ENCODE measurements around the gene DPP10.
"Not testable (repeated sequence)": the region's sequence is repeated elsewhere in the genome, so short reads cannot be mapped to it uniquely, and the experiment has no call there.

DPP10 gene

DNA sequence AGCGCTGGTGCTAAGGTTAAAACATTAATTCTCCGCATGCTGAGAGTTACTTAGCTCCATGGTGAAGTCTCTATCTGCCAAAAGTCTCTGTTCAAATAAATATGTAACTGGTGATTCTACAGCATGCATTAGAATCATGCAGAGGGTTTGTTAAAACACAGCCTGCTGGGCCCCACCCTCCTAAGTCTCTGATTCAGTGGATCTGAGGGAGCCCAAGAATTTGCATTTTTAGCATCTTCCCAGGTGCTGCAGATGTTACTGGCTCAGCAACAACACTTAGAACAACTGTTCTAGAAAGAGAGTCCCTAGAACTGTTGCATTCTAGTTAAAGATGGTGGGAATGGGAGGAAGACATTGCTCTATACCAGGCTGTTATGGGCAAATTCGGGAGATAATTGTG, 73.4 kb downstream of the DPP10 start:
- no peak for DNase-seq (ENCODE audit: low spot score)

DNA sequence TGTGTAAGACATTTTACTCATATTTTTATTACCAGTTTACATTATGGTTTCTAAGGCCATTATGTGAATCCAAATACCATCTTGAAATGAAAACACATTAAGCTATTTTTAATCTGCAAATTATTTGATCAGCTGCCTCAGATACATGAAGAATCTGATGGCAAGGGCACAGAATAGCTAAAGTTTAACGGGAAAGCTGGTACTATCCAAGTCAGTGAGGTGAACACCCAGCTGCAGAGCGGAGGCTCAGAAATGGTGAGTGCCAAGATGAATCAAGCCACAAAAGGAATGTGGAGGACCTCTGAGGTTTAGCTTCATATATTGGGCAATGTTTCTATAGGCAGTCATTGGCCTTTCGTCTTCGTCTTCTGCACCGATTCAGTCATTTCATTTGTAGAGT, 75.1 kb downstream of the DPP10 start:
- no peak for DNase-seq (ENCODE audit: low spot score)

DNA sequence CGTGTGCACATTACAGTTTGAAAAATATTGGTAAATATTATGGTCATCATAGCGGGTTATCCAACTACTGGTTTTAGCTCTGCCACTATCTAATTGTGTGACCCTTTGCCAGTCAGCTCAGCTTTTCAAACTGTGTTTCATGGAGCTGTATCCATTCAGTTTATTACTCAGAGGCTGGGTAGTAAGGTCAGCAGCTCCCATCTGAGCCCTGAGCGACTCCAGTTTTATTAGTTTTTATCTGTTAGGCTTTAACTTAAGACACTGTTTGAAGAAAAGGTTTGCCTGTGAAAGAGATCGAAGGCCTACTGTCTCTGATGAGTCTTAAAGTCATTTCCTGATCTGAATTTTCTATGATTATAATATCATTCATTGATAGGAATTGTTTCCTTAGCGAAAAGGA, 76.3 kb downstream of the DPP10 start:
- DNase-seq (ENCODE audit: low spot score): no peak

DNA sequence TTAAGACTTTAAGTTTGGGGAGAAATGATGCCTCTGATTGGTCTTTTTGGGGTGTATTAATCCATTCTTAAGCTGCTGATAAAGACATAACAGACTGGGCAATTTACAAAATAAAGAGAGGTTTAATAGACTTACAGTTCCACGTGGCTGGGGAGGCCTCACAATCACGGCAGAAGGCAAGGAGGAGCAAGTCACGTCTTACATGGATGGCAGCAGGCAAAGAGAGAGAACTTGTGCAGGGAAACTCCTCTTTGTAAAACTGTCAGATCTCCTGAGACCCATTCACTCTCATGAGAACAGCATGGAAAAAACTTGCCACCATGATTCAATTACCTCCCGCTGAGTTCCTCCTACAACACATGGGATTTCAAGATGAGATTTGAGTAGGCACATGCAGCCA, 80.2 kb downstream of the DPP10 start:
- DNase-seq (ENCODE audit: low spot score): not testable (repeated sequence)

DNA sequence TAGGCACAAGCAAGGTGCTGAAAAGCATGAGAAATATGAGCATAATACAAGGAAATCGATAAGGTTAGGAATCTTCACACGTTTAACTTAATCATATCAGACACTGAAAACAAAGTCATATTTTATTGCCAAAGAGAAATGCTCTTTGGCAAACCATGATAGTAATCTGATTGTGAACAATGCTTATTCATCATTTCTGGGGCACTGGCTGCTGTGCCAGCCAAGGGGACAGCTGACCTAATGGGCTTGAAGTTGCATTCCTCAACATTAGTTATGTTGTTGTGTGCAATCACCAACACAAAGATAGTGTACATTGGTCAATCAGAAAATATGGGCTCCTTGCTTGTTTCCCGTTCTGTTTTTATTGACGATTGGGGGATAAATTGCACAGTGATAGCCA, 83.5 kb downstream of the DPP10 start:
- DNase-seq (ENCODE audit: low spot score): no peak

DNA sequence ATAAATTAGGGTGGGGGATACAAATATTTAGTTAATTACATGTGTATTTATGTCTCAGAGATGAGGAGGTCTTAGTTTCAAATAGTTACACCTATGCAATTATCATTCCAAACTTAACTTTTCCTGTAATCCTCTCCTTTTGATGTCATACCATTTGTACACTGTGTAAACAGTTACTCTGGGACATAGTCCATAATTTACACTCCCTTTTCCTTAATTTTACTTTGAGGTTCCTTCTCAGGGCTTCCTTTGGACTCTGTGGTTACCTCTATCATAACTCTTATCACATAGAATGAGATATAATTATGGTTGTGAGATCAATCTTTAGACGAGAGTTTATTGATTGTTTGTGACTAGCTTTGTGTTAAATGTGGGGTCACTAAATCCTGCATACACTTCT, 84.4 kb downstream of the DPP10 start:
- no peak for DNase-seq (ENCODE audit: low spot score)

DNA sequence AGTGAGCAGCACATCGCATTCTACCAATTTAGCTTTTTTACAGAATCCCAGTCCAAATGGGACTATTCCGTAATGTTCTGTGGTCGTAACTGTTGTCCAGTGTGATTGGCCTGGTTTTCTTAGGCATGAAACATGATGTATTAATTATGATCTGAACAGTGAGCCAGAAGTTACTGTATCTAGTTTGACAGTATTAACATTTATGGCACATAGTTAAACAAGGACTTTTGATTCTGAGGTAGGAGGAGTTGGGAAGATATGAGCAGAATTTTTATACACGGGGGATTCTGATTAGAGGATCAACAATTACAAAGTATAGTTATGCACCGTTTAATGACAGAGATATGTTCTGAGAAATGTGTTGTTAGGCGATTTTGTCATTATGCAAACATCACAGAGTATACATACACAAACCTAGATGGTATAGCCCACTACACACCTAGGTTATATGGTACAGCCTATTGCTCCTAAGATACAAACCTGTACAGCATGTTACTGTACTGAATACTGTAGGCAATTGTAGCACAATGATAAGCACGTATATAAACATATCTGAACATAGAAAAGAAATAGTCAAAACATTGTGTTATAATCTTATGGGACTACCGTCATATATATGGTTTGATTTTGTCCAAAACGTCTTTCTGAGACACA, 85.0 kb downstream of the DPP10 start:
- no peak for DNase-seq (ENCODE audit: low spot score)

DNA sequence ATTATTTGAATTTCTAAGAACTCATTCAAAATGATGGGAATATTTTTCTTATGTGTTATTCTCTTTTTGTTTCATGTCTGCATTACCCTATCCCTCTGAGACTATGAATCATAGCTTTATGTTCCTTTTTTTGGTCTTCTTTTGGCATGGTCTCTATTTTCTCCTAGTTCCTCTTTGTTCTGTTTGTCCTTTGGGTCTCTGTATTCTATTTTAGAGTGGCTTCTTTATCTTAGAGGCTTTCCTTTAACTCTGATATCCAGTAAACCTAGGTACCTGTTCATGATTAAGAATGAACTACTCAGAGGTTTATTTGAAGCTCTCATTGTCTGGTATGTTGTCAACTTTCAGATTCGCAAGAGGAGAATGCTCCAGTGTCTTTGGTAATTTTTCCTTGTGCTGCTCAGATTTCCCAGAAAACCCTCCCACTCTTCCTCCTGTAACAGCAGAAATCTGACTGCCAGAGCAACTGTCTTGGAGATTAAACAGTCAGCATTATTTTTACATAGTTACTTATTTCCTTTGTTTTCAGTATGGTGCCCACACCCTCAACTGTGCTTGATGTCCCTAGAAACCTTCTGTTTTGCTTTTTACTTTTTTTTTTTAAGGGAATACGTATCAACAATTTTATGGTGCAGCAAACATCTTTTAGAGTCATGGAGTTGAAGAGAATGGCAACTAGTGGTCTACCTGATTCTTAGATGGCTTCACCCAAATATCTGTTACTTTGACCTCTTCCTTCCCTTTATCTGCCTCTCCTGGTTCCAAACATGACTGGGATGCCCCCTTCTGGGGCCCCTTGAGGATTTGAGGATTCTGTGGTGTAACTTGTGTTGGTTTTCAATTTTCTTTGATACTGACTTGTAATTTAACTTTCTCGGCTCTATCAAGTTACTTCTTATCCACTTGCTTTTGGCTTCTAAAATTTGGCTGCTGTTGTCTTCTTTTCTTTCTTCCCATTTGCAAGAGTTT, 92.0 kb downstream of the DPP10 start:
- DNase-seq (ENCODE audit: low spot score): no peak

DNA sequence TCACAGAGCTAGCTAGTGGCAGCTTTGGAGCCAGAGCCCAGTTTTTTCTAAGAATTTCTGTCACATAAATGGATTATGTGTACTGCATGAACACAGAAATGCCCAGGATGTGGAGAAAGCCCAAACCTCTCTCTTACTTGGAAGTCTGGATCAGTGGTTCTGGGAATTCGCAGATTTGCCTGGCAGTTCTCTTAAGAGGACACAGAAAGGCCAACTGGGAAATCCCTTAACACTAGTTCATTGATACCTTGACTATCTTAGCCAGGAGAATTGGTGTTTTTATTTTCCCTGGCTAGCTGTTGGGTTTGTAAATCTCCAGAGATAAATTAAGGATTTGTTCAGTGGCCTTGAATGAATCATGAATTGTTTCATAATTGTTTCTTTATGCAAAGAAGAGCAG, 95.3 kb downstream of the DPP10 start:
- DNase-seq (ENCODE audit: low spot score): no peak

DNA sequence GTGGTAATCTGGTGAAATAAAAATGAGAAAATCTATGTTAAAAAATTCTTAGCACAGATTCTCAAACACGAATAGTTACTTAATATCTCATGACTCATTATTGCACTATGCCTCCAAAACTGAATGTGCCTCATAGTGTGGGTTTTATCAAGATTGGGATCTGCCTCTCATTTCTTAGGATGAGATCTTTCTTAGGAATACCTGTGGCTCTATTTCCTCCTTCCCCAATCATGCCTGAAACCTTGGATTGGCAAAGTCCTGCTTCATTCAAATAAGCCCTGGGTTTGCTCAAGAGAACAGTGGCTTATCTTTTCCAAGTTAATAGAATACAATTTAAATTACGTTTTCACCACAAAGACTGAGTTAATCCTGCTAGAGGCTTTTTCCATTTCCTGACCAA, 100.3 kb downstream of the DPP10 start:
- DNase-seq (ENCODE audit: low spot score): no peak

DNA sequence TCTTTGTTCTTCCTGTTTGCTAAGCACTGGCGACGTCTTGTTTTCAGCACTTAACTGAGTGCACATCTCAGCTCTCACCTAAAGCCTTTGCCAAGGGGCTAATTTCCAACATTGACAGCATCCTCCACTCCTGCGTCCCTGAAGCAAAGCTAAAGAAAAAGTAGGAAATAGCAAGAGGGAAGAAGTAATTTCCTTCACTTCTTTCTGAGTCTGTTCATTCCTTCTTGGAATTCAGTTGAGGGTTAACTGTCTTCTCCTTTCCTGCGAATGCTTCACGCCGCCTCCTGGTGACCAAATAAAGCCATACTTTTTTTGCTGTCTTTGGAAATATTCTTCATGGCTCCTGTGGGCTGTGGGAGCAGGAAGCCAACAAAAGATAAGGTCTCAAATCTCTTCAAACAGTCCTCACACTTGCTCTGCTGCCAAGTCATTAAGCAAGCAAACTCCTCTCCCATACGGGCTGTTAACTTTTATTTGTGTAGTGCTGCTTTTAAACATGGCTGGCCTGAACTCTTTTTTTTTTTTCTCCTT, 100.9 kb downstream of the DPP10 start:
- DNase-seq (ENCODE audit: low spot score): no peak

DNA sequence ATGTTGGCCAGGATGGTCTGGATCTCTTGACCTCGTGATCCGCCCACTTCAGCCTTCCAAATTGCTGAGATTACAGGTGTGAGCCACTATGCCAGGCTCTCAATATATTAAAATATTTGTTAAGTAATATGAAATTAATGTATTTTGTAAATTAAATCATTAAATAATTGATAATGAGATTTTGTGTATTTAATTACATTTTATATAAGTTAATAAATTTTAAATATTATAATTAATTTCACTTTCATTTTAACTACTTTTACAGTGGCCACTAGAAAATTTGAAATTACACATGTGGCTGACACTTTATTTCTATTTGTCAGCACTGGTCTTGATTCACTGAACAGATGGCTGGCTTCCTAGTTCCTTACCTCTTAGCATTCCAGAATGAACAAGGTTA, 102.6 kb downstream of the DPP10 start:
- no peak for DNase-seq (ENCODE audit: low spot score)

DNA sequence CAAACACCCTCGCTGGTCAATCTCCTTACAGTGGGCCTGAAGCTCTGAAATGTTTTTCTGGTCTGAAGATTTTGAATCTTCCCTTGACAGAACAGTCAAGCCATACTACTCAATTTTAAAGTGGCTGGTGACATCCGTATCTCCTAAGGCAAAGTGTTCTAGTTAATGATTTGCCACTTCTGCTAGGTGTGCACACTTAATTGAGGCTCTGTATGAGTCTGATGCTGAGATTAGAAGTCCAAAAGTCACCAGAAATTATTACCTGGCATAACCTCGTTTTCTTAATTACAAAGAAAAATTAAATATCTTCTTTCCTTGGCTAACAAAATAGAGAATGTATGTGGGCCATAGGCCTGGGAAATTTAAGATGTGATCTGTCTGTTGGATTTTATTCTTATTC, 104.1 kb downstream of the DPP10 start:
- DNase-seq (ENCODE audit: low spot score): no peak

DNA sequence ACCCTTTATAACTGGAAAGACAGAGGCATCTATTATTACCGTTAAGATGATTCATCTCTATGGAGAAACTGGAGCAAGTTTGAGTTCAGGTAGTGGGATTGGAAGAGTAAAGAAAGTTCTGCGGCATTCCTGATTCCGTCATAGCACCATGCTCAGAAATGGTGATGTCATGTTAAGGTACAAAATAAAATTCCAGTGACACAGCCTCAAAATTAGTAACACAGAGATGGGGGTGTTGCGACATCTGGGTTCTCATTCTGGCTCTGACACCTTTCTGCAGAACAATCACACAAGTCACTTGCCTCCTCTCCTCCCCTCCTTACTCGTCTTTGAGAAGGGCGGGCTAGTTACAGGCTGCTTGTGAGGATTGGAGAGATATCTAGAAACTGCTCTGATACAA, 105.7 kb downstream of the DPP10 start:
- DNase-seq (ENCODE audit: low spot score): no peak

DNA sequence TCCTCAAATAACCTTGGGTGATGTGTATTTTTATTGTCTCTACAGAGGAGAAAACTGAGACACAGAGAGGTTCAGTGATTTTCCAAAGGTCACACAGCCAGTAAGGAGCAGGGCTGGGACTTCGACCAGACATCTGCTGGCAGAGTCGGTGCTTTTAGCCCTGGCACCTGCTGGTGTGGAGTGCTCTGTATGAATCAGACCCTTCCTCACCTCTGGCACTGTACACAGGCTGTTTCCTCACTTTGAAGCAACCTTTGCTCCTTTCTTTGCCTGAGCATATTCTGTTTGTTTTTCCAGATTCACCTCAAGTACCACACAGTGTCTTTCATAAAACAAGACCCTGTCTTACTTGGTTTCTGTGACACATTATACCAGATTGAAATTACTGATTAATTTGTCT, 107.9 kb downstream of the DPP10 start:
- DNase-seq (ENCODE audit: low spot score): no peak

DNA sequence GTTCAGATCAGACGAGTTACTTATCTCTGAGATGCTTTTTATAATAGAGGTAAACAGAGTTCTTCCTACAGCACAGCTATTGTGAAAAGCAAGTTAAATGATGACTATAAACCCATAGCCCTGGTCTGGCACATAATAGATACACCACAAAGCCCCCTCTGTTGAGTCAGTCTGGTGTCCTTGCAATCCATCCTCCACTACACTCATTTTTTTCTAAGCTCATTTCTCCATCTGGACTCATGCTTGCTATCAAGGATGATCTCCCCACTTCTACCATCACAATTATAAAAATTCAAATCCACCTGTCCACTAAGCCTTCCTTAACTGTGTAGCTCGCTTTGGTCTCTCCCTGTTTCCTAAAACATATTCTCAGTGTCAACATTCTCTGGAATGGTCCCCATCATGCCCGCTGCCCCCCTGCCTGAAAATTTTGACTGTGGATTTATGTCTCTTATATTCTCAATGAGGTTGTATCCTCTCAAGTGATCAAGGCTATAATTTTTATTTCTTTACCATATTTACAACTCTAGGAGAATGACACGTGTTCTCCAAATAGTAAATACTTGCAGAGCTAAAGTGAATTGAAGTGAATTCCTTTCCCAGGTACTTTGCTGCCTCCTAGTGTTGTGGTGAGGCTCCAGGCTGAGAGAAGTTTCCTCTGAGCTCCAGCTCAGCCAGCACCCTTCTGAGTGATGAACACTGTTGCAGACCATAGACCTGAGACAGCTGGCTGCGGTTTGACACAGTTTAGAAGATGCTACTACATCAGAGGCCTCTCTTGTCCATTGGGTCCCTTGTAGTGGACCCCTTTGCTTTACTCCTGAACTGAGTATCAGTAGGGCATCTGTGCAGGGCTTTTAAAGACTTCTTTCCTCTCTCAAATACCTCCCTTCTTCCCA, 108.7 kb downstream of the DPP10 start:
- DNase-seq (ENCODE audit: low spot score): no peak

DNA sequence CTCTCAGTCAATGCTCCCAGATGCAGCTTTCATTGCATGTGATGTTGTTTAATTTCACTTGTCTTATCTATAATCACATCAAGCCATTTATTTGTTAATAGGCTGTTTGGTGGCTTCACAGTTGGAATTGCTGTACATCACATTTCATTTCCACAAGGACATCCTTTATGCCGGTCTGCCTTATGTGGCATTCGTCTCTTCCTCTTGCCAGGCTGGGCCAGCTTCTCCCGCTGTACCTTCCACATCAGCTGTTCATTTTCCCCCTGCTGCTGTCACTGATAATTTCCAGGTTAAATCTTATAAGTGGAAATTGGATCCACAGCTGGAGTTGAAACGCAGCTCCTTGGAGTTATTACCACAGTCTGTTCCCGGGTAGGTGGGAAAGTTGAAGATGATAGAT, 110.6 kb downstream of the DPP10 start:
- DNase-seq (ENCODE audit: low spot score): no peak

DNA sequence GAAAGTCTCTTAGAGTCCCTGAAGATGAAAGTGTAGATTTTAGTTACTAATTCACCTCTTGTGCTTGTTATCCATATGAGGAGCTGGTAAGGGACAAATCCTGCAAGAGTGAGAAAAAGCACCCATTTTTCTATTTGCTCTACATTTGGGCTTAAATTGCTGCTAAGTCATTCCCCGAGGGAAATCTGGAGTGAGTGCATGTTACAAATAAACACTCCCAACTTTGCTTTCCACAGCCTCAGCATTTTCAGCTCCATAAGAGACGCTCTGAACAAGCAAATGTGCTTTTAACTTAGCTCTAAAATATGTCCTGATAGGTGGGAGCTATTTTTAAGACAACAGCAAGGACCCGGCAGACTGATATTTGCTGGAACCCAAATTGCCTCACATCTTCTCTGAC, 126.7 kb downstream of the DPP10 start:
- no peak for DNase-seq (ENCODE audit: low spot score)

DNA sequence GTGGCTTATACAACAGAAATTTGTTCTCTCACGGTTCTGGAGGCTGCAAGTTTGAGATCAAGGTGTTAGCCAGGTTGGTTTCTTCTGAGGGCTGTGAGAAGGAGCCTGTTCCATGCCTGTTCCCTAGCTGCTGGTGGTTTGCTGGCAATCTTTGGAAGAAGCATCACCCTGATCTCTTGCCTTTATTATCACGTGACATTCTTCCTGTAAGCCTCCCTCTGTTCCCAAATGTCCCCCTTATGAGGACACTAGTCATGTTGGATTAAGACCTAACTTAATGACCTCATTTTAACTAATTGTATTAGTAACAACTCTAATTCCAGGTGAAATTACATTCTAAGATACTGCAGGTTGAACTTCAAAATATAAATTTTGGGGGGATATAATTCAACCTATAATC, 135.2 kb downstream of the DPP10 start:
- DNase-seq (ENCODE audit: low spot score): no peak

DNA sequence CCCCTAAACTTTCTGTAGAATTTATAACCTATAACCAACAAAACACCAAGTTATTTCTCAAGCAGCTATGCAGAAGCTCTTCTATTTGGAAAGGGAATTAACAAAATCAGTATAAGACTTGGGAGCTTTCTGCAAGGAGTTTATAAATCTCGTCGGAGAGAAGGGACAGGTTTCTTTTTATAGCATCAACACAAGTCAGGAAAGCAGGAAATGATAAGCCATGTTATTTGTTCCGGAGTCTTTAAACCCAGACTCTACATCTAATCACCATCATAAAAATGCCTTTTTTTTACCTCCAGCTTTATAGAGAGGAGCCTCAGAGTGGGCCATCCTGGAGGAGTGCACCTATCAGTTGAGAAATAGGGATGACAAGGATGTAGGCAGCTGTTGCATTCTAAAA, 137.1 kb downstream of the DPP10 start:
- no peak for DNase-seq (ENCODE audit: low spot score)

DNA sequence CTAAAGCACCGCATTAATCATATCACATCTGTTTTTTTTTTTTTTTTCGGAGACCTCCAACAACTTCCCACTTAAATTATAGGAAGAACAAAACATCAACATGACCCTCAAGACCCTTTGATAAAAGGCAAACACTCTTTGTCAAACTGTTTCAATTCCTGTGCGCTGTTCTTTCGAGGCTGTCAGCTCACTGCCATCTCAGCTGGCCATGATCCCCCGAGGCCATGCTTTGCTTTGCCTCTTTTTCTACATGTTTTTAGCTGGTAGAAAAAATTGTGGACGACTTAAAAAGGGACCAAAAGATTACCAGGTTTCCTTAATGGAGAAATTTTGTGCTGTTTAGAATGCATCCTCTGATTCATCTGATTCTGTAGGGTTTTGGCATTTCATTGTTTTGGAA, 138.2 kb downstream of the DPP10 start:
- no peak for DNase-seq (ENCODE audit: low spot score)

DNA sequence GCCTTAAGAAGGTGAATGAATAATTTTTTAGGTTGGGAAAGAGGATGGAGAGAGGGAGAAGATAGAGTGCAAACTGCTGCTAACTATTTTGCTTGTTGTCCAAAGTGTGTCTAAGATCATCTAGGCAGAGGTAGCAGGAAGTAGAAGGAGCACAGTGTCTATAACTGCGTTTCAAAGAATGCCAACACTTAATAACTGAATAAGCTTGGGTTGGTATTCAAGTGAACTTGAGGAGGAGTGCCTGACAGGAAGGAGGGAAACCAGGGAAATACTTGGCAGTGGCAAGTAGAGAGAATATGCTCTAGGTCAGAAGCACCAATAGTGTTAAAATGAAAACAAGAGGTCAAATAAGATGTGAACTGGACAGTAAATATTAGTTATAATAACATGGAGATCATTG, 155.9 kb downstream of the DPP10 start:
- DNase-seq (ENCODE audit: low spot score): no peak

Data from left forelimb (tissue), 1 donor.